NCI-H526 treated with DMSO at 0.1 percent for 48 hours (cell line): Measurements from ENCODE around the gene NIPAL4.

Experiments
- DNase-seq: peaks from one replicate; lab custom pipeline; 2025; lab: John Stamatoyannopoulos, UW

Gene NIPAL4

GRCh38 chr5:157516626-157517325, 56.8 kb downstream of the NIPAL4 start:
- DNase-seq = no peak

GRCh38 chr5:157518963-157519362, 59.0 kb downstream of the NIPAL4 start:
- no peak for DNase-seq

GRCh38 chr5:157519579-157520253, 59.7 kb downstream of the NIPAL4 start:
- DNase-seq = no peak

- DNase-seq = no peak
Observed at GRCh38 chr5:157520911-157521703, 61.1 kb downstream of the NIPAL4 start.

GRCh38 chr5:157521704-157522029, 61.7 kb downstream of the NIPAL4 start:
- no peak for DNase-seq

- DNase-seq = no peak
Observed at GRCh38 chr5:157523976-157524375, 64.0 kb downstream of the NIPAL4 start.
